Left ventricle myocardium inferior (tissue), 1 donor: ENCODE results near the gene FUBP1. TPM values are rescaled to one million over a fixed set of nuclear protein-coding genes. Genes with fewer than 3 reads are reported as not detected.

ENCODE experiments used
- DNase-seq: peaks from one replicate; pipeline ENCODE4 v3.0.0-alpha.2; 2020
- H3K27ac ChIP-seq: fragments of 200-600 bp; replicated peaks from 2 replicates; pipeline ENCODE4 v1.8.0; 2021
- H3K27me3 ChIP-seq: fragments of 200-600 bp; 2 replicates; pipeline ENCODE4 v1.8.0; 2021; ENCODE audit warnings: low read depth
- H3K36me3 ChIP-seq: fragments of 200-600 bp; 2 replicates; pipeline ENCODE4 v1.8.0; 2021
- H3K4me1 ChIP-seq: fragments of 200-600 bp; 2 replicates; pipeline ENCODE4 v1.8.0; 2021
- H3K4me3 ChIP-seq: fragments of 200-600 bp; 2 replicates; pipeline ENCODE4 v1.8.0; 2021; ENCODE audit warnings: mild to moderate bottlenecking, moderate library complexity
- H3K9me3 ChIP-seq: fragments of 200-600 bp; replicated peaks from 2 replicates; pipeline ENCODE4 v1.8.0; 2021
- CTCF ChIP-seq: fragments of 200-600 bp; IDR thresholded peaks from 2 replicates; pipeline ENCODE4 v1.8.0; 2021; ENCODE audit warnings: antibody characterized with exemption, mild to moderate bottlenecking, borderline replicate concordance
- intact Hi-C: fragments of 100-400 bp; cut with micrococcal nuclease; formaldehyde crosslinking; loops from one replicate; pipeline ENCODE4 v1.11.0; 2022
- total RNA-seq: library from RNA; stranded (reverse); fragmentation: NEBNext Ultra II Directional; extraction: Animal tissue kit (Norgen Biotek cat#: 25700); gene quantifications from one replicate; pipeline ENCODE4 v1.2.1, GENCODE V29; 2021
- donor health status: DM: no; HTN: yes; CAD: no; lungs with severe emphysema.

Gene FUBP1
- total RNA-seq, 1 donor from 2014 or later, result 55.7 TPM

GRCh38 chr1:77955709-77956108 is 23.2 kb downstream of the FUBP1 start:
- Histone ChIP-seq H3K9me3 (no peaks in the 10 kb centered on the region), H3K27me3 (no peaks in the 10 kb centered on the region), H3K36me3 (peaks cover 98% of the 10 kb centered on the region), H3K27ac (no peak overlapping the region), H3K4me1 (peaks cover 10% of the 10 kb centered on the region), H3K4me3 (no peak overlapping the region)
- intact Hi-C loops, result no loop called here
- no peak for TF ChIP-seq CTCF
- DNase-seq, result no peak

- H3K4me1 ChIP-seq, result peaks cover 17% of the 10 kb centered on the region
- no peaks in the 10 kb centered on the region for H3K9me3 ChIP-seq
- TF ChIP-seq CTCF, result no peak
- no peaks in the 10 kb centered on the region for H3K27me3 ChIP-seq
- intact Hi-C loops, result no loop called here
- no peak overlapping the region for H3K27ac ChIP-seq
- no peak for DNase-seq
- no peak overlapping the region for H3K4me3 ChIP-seq
- H3K36me3 ChIP-seq, result peaks cover 94% of the 10 kb centered on the region
Measured at GRCh38 chr1:77954521-77954920, 24.4 kb downstream of the FUBP1 start.

GRCh38 chr1:77953907-77954306 is 25.0 kb downstream of the FUBP1 start:
- no peak overlapping the region for H3K4me3 ChIP-seq
- no peak overlapping the region for H3K27ac ChIP-seq
- no peak for DNase-seq
- TF ChIP-seq CTCF, result no peak
- H3K36me3 ChIP-seq, result peaks cover 87% of the 10 kb centered on the region
- H3K4me1 ChIP-seq, result peaks cover 23% of the 10 kb centered on the region
- intact Hi-C loops, result no loop called here
- H3K27me3 ChIP-seq, result no peaks in the 10 kb centered on the region
- H3K9me3 ChIP-seq, result no peaks in the 10 kb centered on the region

GRCh38 chr1:77951328-77951727 is 27.5 kb downstream of the FUBP1 start:
- Histone ChIP-seq H3K4me1 (peaks cover 39% of the 10 kb centered on the region), H3K36me3 (peaks cover 83% of the 10 kb centered on the region), H3K9me3 (no peaks in the 10 kb centered on the region), H3K4me3 (no peak overlapping the region), H3K27ac (no peak overlapping the region), H3K27me3 (no peaks in the 10 kb centered on the region)
- DNase-seq, result no peak
- no peak for TF ChIP-seq CTCF
- intact Hi-C loops, result no loop called here

GRCh38 chr1:77950873-77951272 is 28.0 kb downstream of the FUBP1 start:
- no peak for DNase-seq
- Histone ChIP-seq H3K36me3 (peaks cover 82% of the 10 kb centered on the region), H3K27ac (no peak overlapping the region), H3K9me3 (no peaks in the 10 kb centered on the region), H3K27me3 (no peaks in the 10 kb centered on the region), H3K4me3 (no peak overlapping the region), H3K4me1 (peaks cover 39% of the 10 kb centered on the region)
- intact Hi-C loops, result no loop called here
- no peak for TF ChIP-seq CTCF
